Measurements from ENCODE around the gene KIF27.
"Not testable (repeated sequence)": the region's sequence is repeated elsewhere in the genome, so short reads cannot be mapped to it uniquely, and the experiment has no call there.

The KIF27 gene

DNA sequence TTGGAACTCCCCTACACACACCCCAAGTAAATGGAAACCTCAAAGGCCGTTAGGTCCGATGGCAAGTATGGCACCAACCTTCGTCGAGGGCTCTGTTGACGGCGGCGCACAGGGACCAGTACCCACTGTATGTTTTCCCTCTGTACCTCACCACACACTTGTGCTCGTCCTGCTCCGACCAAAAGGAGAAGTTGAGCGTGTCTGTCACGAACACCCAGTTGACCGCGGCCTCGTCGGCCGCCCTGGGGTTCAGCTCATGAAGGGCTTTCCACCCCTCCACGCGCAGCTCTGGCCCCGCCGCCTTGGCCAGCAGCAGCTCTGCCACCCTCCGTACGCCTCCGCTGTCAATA, 34.8 kb upstream of the KIF27 start:
- peak in 2 of 3 experiments; percentile 10 to 23 for DNase-seq
- H3K4me3 Mint-ChIP-seq = peak overlapping the region; percentile 97 to 100
- no peaks in the 10 kb centered on the region for H3K27me3 Mint-ChIP-seq
- H3K36me3 Mint-ChIP-seq (ENCODE audit: insufficient read depth) = peaks cover 15% of the 10 kb centered on the region
- no peaks in the 10 kb centered on the region for H3K9me3 Mint-ChIP-seq
- peaks cover 16% of the 10 kb centered on the region in 2 donors for H3K4me1 Mint-ChIP-seq (ENCODE audit: low read depth in 2 of 2)
- peak overlapping the region; percentile 98 to 99 for H3K27ac Mint-ChIP-seq
- peak; percentile 50 for ATAC-seq (replicated peaks)

DNA sequence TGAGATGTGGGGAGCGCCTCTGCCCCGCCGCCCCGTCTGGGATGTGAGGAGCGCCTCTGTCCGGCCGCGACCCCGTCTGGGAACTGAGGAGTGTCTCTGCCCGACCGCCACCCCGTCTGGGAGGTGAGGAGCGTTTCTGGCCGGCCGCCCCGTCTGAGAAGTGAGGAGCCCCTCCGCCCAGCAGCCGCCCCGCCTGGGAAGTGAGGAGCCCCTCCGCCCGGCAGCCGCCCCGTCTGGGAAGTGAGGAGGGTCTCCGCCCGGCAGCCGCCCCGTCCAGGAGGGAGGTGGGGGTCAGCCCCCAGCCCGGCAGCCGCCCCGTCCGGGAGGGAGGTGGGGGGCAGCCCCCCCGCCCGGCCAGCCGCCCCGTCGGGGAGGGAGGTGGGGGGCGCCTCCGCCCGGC, 26.9 kb upstream of the KIF27 start:
- H3K4me1 Mint-ChIP-seq (ENCODE audit: low read depth in 2 of 2); ATAC-seq (replicated peaks); H3K27me3 Mint-ChIP-seq; H3K4me3 Mint-ChIP-seq; H3K27ac Mint-ChIP-seq; DNase-seq; H3K9me3 Mint-ChIP-seq: not testable (repeated sequence)
- peaks cover 28% of the 10 kb centered on the region for H3K36me3 Mint-ChIP-seq (ENCODE audit: insufficient read depth)

- DNase-seq = no peak
- Mint-ChIP-seq H3K9me3 (no peaks in the 10 kb centered on the region), H3K27me3 (no peaks in the 10 kb centered on the region), H3K27ac (peak overlapping the region in 1 of 2 donors; percentile 71), H3K4me3 (no peak overlapping the region), H3K36me3 (ENCODE audit: insufficient read depth) (peaks cover 31% of the 10 kb centered on the region), H3K4me1 (ENCODE audit: low read depth in 2 of 2) (peaks cover 3 to 8% of the 10 kb centered on the region in 2 donors)
- ATAC-seq (replicated peaks) = no peak
Observed at GRCh38 chr9:83940590-83941303, 19.5 kb upstream of the KIF27 start.

GRCh38 chr9:83937861-83938455, 16.7 kb upstream of the KIF27 start:
- ATAC-seq (replicated peaks) (peak; percentile 66), DNase-seq (peak; percentile 41 to 51 (median 46))
- Mint-ChIP-seq H3K4me3 (no peak overlapping the region), H3K4me1 (ENCODE audit: low read depth in 2 of 2) (peaks cover 0 to 6% of the 10 kb centered on the region in 2 donors), H3K27ac (no peak overlapping the region), H3K27me3 (no peaks in the 10 kb centered on the region), H3K36me3 (ENCODE audit: insufficient read depth) (peaks cover 15% of the 10 kb centered on the region), H3K9me3 (no peaks in the 10 kb centered on the region)

GRCh38 chr9:83936523-83936922, 15.3 kb upstream of the KIF27 start:
- no peak for ATAC-seq (replicated peaks)
- Mint-ChIP-seq H3K9me3 (no peaks in the 10 kb centered on the region), H3K4me3 (no peak overlapping the region), H3K36me3 (ENCODE audit: insufficient read depth) (peaks cover 10% of the 10 kb centered on the region), H3K27ac (no peak overlapping the region), H3K27me3 (no peaks in the 10 kb centered on the region), H3K4me1 (ENCODE audit: low read depth in 2 of 2) (peaks cover 0 to 4% of the 10 kb centered on the region in 2 donors)
- DNase-seq = no peak

DNA sequence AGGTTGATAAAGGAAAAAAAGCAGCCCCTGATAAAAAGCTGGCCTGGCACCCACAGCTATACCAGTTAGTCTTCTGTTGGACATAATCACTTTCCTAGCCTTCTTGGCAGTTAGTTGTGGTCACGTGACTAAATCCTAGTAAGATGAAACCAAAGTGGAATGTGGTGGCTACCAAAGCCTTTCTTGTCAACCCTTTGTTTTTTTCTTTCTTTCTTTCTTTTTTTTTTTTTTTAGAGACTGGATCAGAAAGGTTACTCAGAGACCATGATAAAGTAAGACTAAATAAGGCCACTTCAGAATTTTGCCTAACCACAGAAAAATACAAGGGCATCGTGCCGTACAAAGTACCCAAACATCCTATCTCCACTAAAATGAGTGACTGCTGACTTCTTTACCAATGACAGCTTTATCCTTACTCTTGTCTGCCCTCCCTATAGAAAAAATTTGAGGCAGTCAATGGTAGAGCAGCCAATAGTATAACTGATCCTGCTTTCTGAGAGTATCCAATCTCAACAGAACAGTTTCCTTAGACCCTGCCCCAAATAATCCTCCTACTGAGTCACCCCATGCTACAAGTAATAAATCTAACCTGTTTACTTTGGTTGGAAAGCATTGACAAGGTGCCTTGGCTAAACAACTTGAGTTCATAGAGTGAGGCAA, 14.2 kb upstream of the KIF27 start:
- Mint-ChIP-seq H3K4me3 (no peak overlapping the region), H3K27me3 (no peaks in the 10 kb centered on the region), H3K4me1 (ENCODE audit: low read depth in 2 of 2) (no peaks in the 10 kb centered on the region)

GRCh38 chr9:83934569-83935275, 13.5 kb upstream of the KIF27 start:
- Mint-ChIP-seq H3K9me3 (no peaks in the 10 kb centered on the region), H3K4me1 (ENCODE audit: low read depth in 2 of 2) (no peaks in the 10 kb centered on the region), H3K27me3 (no peaks in the 10 kb centered on the region), H3K27ac (peak overlapping the region in 1 of 2 donors; percentile 19), H3K4me3 (no peak overlapping the region), H3K36me3 (ENCODE audit: insufficient read depth) (peaks cover 6% of the 10 kb centered on the region)
- DNase-seq (no peak), ATAC-seq (replicated peaks) (no peak)

More for the DNA sequence above, 14.2 kb upstream of the KIF27 start:
- Mint-ChIP-seq H3K36me3 (ENCODE audit: insufficient read depth) (peaks cover 6% of the 10 kb centered on the region), H3K9me3 (no peaks in the 10 kb centered on the region), H3K27ac (peak overlapping the region in 1 of 2 donors; percentile 19)
- ATAC-seq (replicated peaks) (no peak), DNase-seq (no peak)

DNA sequence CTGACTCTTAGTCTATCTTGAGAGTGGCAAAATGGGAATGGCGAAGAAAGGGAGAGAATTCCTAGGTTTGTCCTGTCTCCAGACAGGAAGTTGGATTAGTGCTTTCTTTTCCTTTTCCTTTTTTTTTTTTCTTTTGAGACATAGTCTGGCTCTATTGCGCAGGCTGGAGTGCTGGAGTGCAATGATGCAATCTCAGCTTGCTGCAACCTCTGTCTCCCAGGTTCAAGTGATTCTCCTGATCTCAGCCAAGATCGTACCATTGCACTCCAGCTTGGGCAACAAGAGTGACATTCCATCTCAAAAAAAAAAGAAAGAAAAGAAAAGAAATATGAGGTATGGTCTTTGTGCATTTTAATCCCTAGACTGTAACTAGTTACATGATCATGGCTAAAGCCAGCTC, 12.6 kb upstream of the KIF27 start:
- no peak overlapping the region for H3K4me3 Mint-ChIP-seq
- no peaks in the 10 kb centered on the region for H3K4me1 Mint-ChIP-seq (ENCODE audit: low read depth in 2 of 2)
- H3K27ac Mint-ChIP-seq = no peak overlapping the region
- no peaks in the 10 kb centered on the region for H3K27me3 Mint-ChIP-seq
- DNase-seq (no peak), ATAC-seq (replicated peaks) (no peak)
- no peaks in the 10 kb centered on the region for H3K9me3 Mint-ChIP-seq
- H3K36me3 Mint-ChIP-seq (ENCODE audit: insufficient read depth) = peaks cover under 1% of the 10 kb centered on the region

DNA sequence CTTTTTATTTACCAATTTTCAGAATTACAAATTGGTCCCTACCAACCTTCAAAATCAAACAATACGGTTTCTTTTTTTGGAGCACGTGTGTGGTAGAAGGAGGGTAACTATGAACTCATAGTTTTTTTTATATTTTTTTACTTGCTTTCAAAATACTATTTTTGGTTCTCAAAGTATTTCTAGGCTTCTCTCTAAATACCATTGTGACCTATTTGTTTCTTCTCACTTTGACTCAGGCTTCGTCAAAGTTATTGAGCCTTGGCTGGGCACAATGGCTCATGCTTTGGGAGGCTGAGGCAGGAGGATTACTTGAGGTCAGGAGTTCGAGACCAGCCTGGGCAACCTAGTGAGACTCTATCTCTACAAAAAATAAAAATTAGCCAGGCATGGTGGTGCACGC, 11.6 kb upstream of the KIF27 start:
- no peaks in the 10 kb centered on the region for H3K27me3 Mint-ChIP-seq
- H3K4me3 Mint-ChIP-seq = no peak overlapping the region
- H3K36me3 Mint-ChIP-seq (ENCODE audit: insufficient read depth) = no peaks in the 10 kb centered on the region
- H3K27ac Mint-ChIP-seq = no peak overlapping the region
- no peaks in the 10 kb centered on the region for H3K9me3 Mint-ChIP-seq
- no peak for DNase-seq
- no peak for ATAC-seq (replicated peaks)
- H3K4me1 Mint-ChIP-seq (ENCODE audit: low read depth in 2 of 2) = no peaks in the 10 kb centered on the region

DNA sequence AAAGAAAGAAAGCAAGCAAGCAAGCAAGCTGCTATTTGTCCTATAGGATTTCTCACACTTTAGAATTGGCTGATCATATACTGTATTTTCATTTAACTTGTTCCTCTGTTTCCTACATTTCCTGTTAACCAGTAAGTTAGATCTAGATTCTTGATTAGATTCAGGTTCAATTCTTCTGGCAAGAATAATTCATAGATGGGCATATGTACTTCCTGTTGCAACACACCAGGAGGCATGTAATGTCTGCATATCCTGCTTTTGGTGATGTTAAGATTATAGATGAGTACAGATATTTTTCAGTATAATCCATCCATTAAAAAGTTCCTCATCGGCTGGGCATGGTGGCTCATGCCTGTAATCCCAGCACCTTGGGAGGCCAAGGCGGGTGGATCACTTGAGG, 10.8 kb upstream of the KIF27 start:
- H3K27me3 Mint-ChIP-seq = no peaks in the 10 kb centered on the region
- DNase-seq = no peak
- no peaks in the 10 kb centered on the region for H3K9me3 Mint-ChIP-seq
- no peaks in the 10 kb centered on the region for H3K36me3 Mint-ChIP-seq (ENCODE audit: insufficient read depth)
- no peak overlapping the region for H3K4me3 Mint-ChIP-seq
- peak overlapping the region in 1 of 2 donors; percentile 87 for H3K27ac Mint-ChIP-seq
- ATAC-seq (replicated peaks) = no peak
- no peaks in the 10 kb centered on the region for H3K4me1 Mint-ChIP-seq (ENCODE audit: low read depth in 2 of 2)

GRCh38 chr9:83930881-83931280, 9.6 kb upstream of the KIF27 start:
- no peaks in the 10 kb centered on the region for H3K36me3 Mint-ChIP-seq (ENCODE audit: insufficient read depth)
- no peaks in the 10 kb centered on the region for H3K9me3 Mint-ChIP-seq
- no peak overlapping the region for H3K27ac Mint-ChIP-seq
- no peak for DNase-seq
- H3K4me1 Mint-ChIP-seq (ENCODE audit: low read depth in 2 of 2) = no peaks in the 10 kb centered on the region
- no peaks in the 10 kb centered on the region for H3K27me3 Mint-ChIP-seq
- no peak overlapping the region for H3K4me3 Mint-ChIP-seq
- no peak for ATAC-seq (replicated peaks)

- no peaks in the 10 kb centered on the region for H3K36me3 Mint-ChIP-seq (ENCODE audit: insufficient read depth)
- no peak overlapping the region for H3K4me3 Mint-ChIP-seq
- H3K27ac Mint-ChIP-seq = no peak overlapping the region
- DNase-seq (no peak), ATAC-seq (replicated peaks) (no peak)
- no peaks in the 10 kb centered on the region for H3K27me3 Mint-ChIP-seq
- H3K9me3 Mint-ChIP-seq = no peaks in the 10 kb centered on the region
- no peaks in the 10 kb centered on the region for H3K4me1 Mint-ChIP-seq (ENCODE audit: low read depth in 2 of 2)
Observed at GRCh38 chr9:83927591-83927990, 6.4 kb upstream of the KIF27 start.

- H3K4me1 Mint-ChIP-seq (ENCODE audit: low read depth in 2 of 2) = peaks cover 4 to 20% of the 10 kb centered on the region in 2 donors
- peak overlapping the region; percentile 86 to 89 for H3K4me3 Mint-ChIP-seq
- H3K27me3 Mint-ChIP-seq = no peaks in the 10 kb centered on the region
- peaks cover 13% of the 10 kb centered on the region for H3K36me3 Mint-ChIP-seq (ENCODE audit: insufficient read depth)
- no peaks in the 10 kb centered on the region for H3K9me3 Mint-ChIP-seq
- ATAC-seq (replicated peaks) (peak; percentile 38), DNase-seq (no peak)
- peak overlapping the region; percentile 97 for H3K27ac Mint-ChIP-seq
Observed at GRCh38 chr9:83920469-83920926, 734 bp downstream of the KIF27 start.
